Calu3 (cell line): Measurements from ENCODE around the gene ADD3. TPM values are rescaled to one million over a fixed set of nuclear protein-coding genes. Genes with fewer than 3 reads are reported as not detected.
A peak's percentile ranks its signal among the peaks of the same experiment; 100 is the strongest.
"Not testable (repeated sequence)": the region's sequence is repeated elsewhere in the genome, so short reads cannot be mapped to it uniquely, and the experiment has no call there.

Experiments
- BruUV-seq: library from RNA; stranded (reverse); fragments of 400-500 nt; replicated peaks from 2 replicates; lab custom pipeline; 2021; lab: Mats Ljungman, UMichigan
- CTCF ChIA-PET: fragments of 300-600 bp; sonication (Branson Sonifier 250); formaldehyde crosslinking; loops from one replicate; lab custom pipeline; 2022; ENCODE audit warnings: antibody characterized with exemption; lab: Charles Lee
- DNase-seq: peaks from one replicate; pipeline ENCODE4 v3.0.0; 2022
- H3K27ac Mint-ChIP-seq: one replicate; pipeline ENCODE4 v1.8.0; 2022; ENCODE audit warnings: mixed read lengths; ENCODE audit not compliant: unreplicated experiment
- H3K27me3 Mint-ChIP-seq: one replicate; pipeline ENCODE4 v1.8.0; 2022; ENCODE audit warnings: mixed read lengths; ENCODE audit not compliant: unreplicated experiment
- H3K36me3 Mint-ChIP-seq: one replicate; pipeline ENCODE4 v1.8.0; 2022; ENCODE audit warnings: mild to moderate bottlenecking, moderate library complexity, mixed read lengths; ENCODE audit not compliant: insufficient read depth, unreplicated experiment
- H3K4me1 Mint-ChIP-seq: one replicate; pipeline ENCODE4 v1.8.0; 2022; ENCODE audit warnings: mild to moderate bottlenecking, low read depth, mixed read lengths; ENCODE audit not compliant: unreplicated experiment
- H3K4me3 Mint-ChIP-seq: one replicate; pipeline ENCODE4 v1.8.0; 2022; ENCODE audit warnings: mild to moderate bottlenecking, low read depth, moderate library complexity, mixed read lengths; ENCODE audit not compliant: unreplicated experiment
- H3K9me3 Mint-ChIP-seq: one replicate; pipeline ENCODE4 v1.8.0; 2022; ENCODE audit warnings: low read depth, mixed read lengths; ENCODE audit not compliant: unreplicated experiment
- CTCF ChIP-seq: fragments of 200-600 bp; IDR thresholded peaks from one replicate; pipeline ENCODE4 v1.8.0; 2022; ENCODE audit warnings: antibody characterized with exemption; ENCODE audit not compliant: unreplicated experiment
- intact Hi-C: fragments of 100-400 bp; cut with micrococcal nuclease; formaldehyde crosslinking; loops from one replicate; pipeline ENCODE4 v1.10.0; 2022; ENCODE audit not compliant: unreplicated experiment
- total RNA-seq: library from RNA; stranded (reverse); gene quantifications from 2 replicates; pipeline ENCODE4 v1.2.3, GENCODE V29; 2022

The ADD3 gene
- total RNA-seq, 1 experiment from 2014 or later, result 64.4 TPM

- no peaks in the 10 kb centered on the region for H3K4me1 Mint-ChIP-seq
- no peaks in the 10 kb centered on the region for H3K27me3 Mint-ChIP-seq
- no TSS peak for BruUV-seq
- no peak overlapping the region for H3K27ac Mint-ChIP-seq
- H3K9me3 Mint-ChIP-seq, result no peaks in the 10 kb centered on the region
- no peak overlapping the region for H3K4me3 Mint-ChIP-seq
- DNase-seq, result no peak
- H3K36me3 Mint-ChIP-seq, result peaks cover 16% of the 10 kb centered on the region
- TF ChIP-seq CTCF, result no peak
- intact Hi-C loops, result loop anchor here (5.0 kb wide), 1 partner anchor 72 kb away; the partner anchor contains the start of gene MXI1
- CTCF ChIA-PET, result no interaction called here
Observed at GRCh38 chr10:110134917-110135316, 127.1 kb downstream of the ADD3 start.

- H3K4me1 Mint-ChIP-seq, H3K27me3 Mint-ChIP-seq, DNase-seq, H3K9me3 Mint-ChIP-seq, H3K4me3 Mint-ChIP-seq, BruUV-seq, H3K27ac Mint-ChIP-seq, CTCF ChIA-PET: not testable (repeated sequence)
- H3K36me3 Mint-ChIP-seq, result peaks cover 11% of the 10 kb centered on the region
- intact Hi-C loops, result loop anchor here (5.0 kb wide), 1 partner anchor 71 kb away; the partner anchor contains the start of gene MXI1
Observed at GRCh38 chr10:110135836-110136235, 128.1 kb downstream of the ADD3 start.

GRCh38 chr10:110137142-110137545 lies 129.4 kb downstream of the ADD3 start:
- Mint-ChIP-seq H3K4me1 (peaks cover 6% of the 10 kb centered on the region), H3K27me3 (no peaks in the 10 kb centered on the region), H3K4me3 (no peak overlapping the region), H3K36me3 (peaks cover 15% of the 10 kb centered on the region), H3K27ac (no peak overlapping the region), H3K9me3 (no peaks in the 10 kb centered on the region)
- no TSS peak for BruUV-seq
- peak; percentile 70 for TF ChIP-seq CTCF
- intact Hi-C loops, result loop anchor here (1.0 to 5.0 kb wide), 3 partner anchors 70 to 253 kb away; partner anchors contain the start of gene MXI1
- CTCF ChIA-PET, result no interaction called here
- DNase-seq, result no peak

GRCh38 chr10:110138197-110138812 lies 130.5 kb downstream of the ADD3 start:
- CTCF ChIA-PET, result interaction anchor here (1.0 to 1.4 kb wide), 4 partner anchors 19 to 137 kb away, joined by 3 to 5 read pairs (median 4); no protein-coding TSS in a partner anchor
- DNase-seq, result no peak
- no peak overlapping the region for H3K27ac Mint-ChIP-seq

More at GRCh38 chr10:110138197-110138812, 130.5 kb downstream of the ADD3 start:
- intact Hi-C loops, result loop anchor here (2.0 to 5.0 kb wide), 2 partner anchors 69 to 82 kb away; partner anchors contain the start of gene MXI1
- no peak for TF ChIP-seq CTCF
- no peak overlapping the region for H3K4me3 Mint-ChIP-seq
- no peaks in the 10 kb centered on the region for H3K9me3 Mint-ChIP-seq
- peaks cover 14% of the 10 kb centered on the region for H3K4me1 Mint-ChIP-seq
- peaks cover 14% of the 10 kb centered on the region for H3K36me3 Mint-ChIP-seq
- no peaks in the 10 kb centered on the region for H3K27me3 Mint-ChIP-seq
- no TSS peak for BruUV-seq
